ENCODE data around the gene PDE3A. TPM values are rescaled to one million over a fixed set of nuclear protein-coding genes. Genes with fewer than 3 reads are reported as not detected.

The PDE3A gene
- total RNA-seq, 4 donors from 2014 or later, result 4.4 to 5.3 (median 4.9) TPM

GRCh38 chr12:20366776-20367409 lies 1.4 kb upstream of the PDE3A start:
- no peak for TF ChIP-seq POLR2A (IDR thresholded peaks at IDR 0.05)
- TF ChIP-seq, protein P1, sequence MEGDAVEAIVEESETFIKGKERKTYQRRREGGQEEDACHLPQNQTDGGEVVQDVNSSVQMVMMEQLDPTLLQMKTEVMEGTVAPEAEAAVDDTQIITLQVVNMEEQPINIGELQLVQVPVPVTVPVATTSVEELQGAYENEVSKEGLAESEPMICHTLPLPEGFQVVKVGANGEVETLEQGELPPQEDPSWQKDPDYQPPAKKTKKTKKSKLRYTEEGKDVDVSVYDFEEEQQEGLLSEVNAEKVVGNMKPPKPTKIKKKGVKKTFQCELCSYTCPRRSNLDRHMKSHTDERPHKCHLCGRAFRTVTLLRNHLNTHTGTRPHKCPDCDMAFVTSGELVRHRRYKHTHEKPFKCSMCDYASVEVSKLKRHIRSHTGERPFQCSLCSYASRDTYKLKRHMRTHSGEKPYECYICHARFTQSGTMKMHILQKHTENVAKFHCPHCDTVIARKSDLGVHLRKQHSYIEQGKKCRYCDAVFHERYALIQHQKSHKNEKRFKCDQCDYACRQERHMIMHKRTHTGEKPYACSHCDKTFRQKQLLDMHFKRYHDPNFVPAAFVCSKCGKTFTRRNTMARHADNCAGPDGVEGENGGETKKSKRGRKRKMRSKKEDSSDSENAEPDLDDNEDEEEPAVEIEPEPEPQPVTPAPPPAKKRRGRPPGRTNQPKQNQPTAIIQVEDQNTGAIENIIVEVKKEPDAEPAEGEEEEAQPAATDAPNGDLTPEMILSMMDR (IDR thresholded peaks at IDR 0.05 in 4 of 5, conservative IDR thresholded peaks at IDR 0.05 in 1 of 5), result no peak
- ATAC-seq, result no peak
- DNase-seq, result no peak
- H3K27ac ChIP-seq, result no peak overlapping the region
- H3K9me3 ChIP-seq, result no peaks in the 10 kb centered on the region
- no peak overlapping the region for H3K4me3 ChIP-seq
- no peaks in the 10 kb centered on the region for H3K36me3 ChIP-seq
- no peaks in the 10 kb centered on the region for H3K27me3 ChIP-seq
- H3K4me1 ChIP-seq, result peaks cover 0 to 3% of the 10 kb centered on the region in 2 donors
- intact Hi-C loops (cut with DNase I; ENCODE audit: low total_unique reads), result loop anchor here (5.0 kb wide), 1 partner anchor 50 kb away; no protein-coding TSS in a partner anchor
- in situ Hi-C loops (cut with MboI; ENCODE audit: low sequenced_read_pairs in 4 of 4), result loop anchor here in 1 of 4 donors (25.0 kb wide), 2 partner anchors 455 to 630 kb away; no protein-coding TSS in a partner anchor

GRCh38 chr12:20367583-20368113 lies 689 bp upstream of the PDE3A start:
- no peaks in the 10 kb centered on the region for H3K36me3 ChIP-seq
- H3K4me1 ChIP-seq, result peaks cover 0 to 3% of the 10 kb centered on the region in 2 donors
- DNase-seq (no peak), ATAC-seq (no peak)
- TF ChIP-seq, protein P1 (IDR thresholded peaks at IDR 0.05 in 4 of 5, conservative IDR thresholded peaks at IDR 0.05 in 1 of 5), result no peak
- TF ChIP-seq POLR2A (IDR thresholded peaks at IDR 0.05), result no peak
- H3K4me3 ChIP-seq, result peak overlapping the region; percentile 69 to 75 (median 72)
- no peaks in the 10 kb centered on the region for H3K9me3 ChIP-seq
- in situ Hi-C loops (cut with MboI; ENCODE audit: low sequenced_read_pairs in 4 of 4) (loop anchor here in 1 of 4 donors (25.0 kb wide), 2 partner anchors 455 to 630 kb away; no protein-coding TSS in a partner anchor), intact Hi-C loops (cut with DNase I; ENCODE audit: low total_unique reads) (loop anchor here (1.0 to 5.0 kb wide), 3 partner anchors 47 to 236 kb away; no protein-coding TSS in a partner anchor)
- H3K27me3 ChIP-seq, result no peaks in the 10 kb centered on the region
- peak overlapping the region; percentile 66 to 84 (median 76) for H3K27ac ChIP-seq

DNA sequence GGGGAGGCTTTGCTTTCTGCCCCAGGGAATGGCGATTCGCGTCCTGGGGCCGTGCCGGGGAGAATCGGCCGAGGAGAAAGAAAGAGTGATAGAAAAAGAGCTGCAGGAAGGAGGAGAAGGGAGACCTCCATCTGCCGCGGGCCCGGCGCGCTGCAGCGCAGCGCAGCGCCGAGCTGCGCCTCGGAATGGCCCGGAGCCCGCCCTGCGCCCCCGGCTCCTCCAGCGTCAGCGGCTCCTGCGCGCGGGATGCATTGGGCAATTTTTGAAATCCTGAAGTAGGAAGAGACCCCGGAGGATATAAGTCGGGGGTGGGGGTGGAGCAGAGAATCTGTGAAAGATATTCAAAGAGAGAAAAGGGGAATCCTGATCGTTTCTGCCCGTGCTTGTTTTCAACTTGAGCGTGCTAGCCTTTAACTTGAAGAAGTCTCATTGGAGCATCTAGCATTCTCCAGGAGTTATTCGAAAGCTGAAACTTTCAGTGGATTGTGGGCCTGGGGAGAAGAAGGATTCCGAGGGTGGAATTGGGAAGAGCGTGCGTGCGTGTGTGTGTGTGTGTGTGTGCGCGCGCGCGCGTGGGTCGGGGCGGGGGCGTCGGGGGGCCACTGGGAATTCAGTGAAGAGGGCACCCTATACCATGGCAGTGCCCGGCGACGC lies 441 bp downstream of the PDE3A start:
- intact Hi-C loops (cut with DNase I; ENCODE audit: low total_unique reads), result loop anchor here (1.0 to 5.0 kb wide), 3 partner anchors 48 to 235 kb away; no protein-coding TSS in a partner anchor
- peak overlapping the region; percentile 66 to 84 (median 76) for H3K27ac ChIP-seq
- H3K4me1 ChIP-seq, result peaks cover 0 to 3% of the 10 kb centered on the region in 2 donors
- peak; percentile 48 to 64 for ATAC-seq
- TF ChIP-seq POLR2A (IDR thresholded peaks at IDR 0.05), result no peak
- TF ChIP-seq, protein P1 (IDR thresholded peaks at IDR 0.05 in 4 of 5, conservative IDR thresholded peaks at IDR 0.05 in 1 of 5), result no peak
- DNase-seq, result no peak
- in situ Hi-C loops (cut with MboI; ENCODE audit: low sequenced_read_pairs in 4 of 4), result loop anchor here in 1 of 4 donors (25.0 kb wide), 2 partner anchors 456 to 631 kb away; no protein-coding TSS in a partner anchor
- no peaks in the 10 kb centered on the region for H3K36me3 ChIP-seq
- H3K9me3 ChIP-seq, result no peaks in the 10 kb centered on the region
- no peaks in the 10 kb centered on the region for H3K27me3 ChIP-seq
- peak overlapping the region; percentile 69 to 75 (median 72) for H3K4me3 ChIP-seq

- no peaks in the 10 kb centered on the region for H3K27me3 ChIP-seq
- H3K36me3 ChIP-seq, result no peaks in the 10 kb centered on the region
- peak; percentile 40 to 46 for ATAC-seq
- peak overlapping the region; percentile 66 to 84 (median 76) for H3K27ac ChIP-seq
- in situ Hi-C loops (cut with MboI; ENCODE audit: low sequenced_read_pairs in 4 of 4) (loop anchor here in 1 of 4 donors (25.0 kb wide), 2 partner anchors 457 to 632 kb away; no protein-coding TSS in a partner anchor), intact Hi-C loops (cut with DNase I; ENCODE audit: low total_unique reads) (loop anchor here (2.0 to 10.0 kb wide), 3 partner anchors 48 to 245 kb away; no protein-coding TSS in a partner anchor)
- peaks cover 0 to 3% of the 10 kb centered on the region in 2 donors for H3K4me1 ChIP-seq
- peak; percentile 33 to 38 for DNase-seq
- H3K4me3 ChIP-seq, result peak overlapping the region; percentile 69 to 75 (median 72)
- no peaks in the 10 kb centered on the region for H3K9me3 ChIP-seq
- TF ChIP-seq POLR2A (IDR thresholded peaks at IDR 0.05), result peak; percentile 39 to 55
- TF ChIP-seq, protein P1 (IDR thresholded peaks at IDR 0.05 in 4 of 5, conservative IDR thresholded peaks at IDR 0.05 in 1 of 5), result peak in 2 of 5 experiments; percentile 40 to 43
These were observed 1.1 kb downstream of the PDE3A start for GRCh38 chr12:20369305-20370013.

Data from gastrocnemius medialis (tissue), 4 donors.